GM20000 (cell line): ENCODE data around the gene CIROP.

Source experiments
- DNase-seq: peaks from one replicate; pipeline ENCODE4 v3.0.0; 2012; ENCODE audit warnings: low spot score
- CTCF ChIP-seq: IDR thresholded peaks from 2 replicates; pipeline ENCODE4 v1.5.1; 2012; ENCODE audit warnings: mild to moderate bottlenecking, control low read depth; ENCODE audit errors: extremely low read depth, missing control alignments

The CIROP gene

GRCh38 chr14:23129759-23130316 is 25.0 kb upstream of the CIROP start:
- DNase-seq: no peak
- TF ChIP-seq CTCF: no peak

- DNase-seq: no peak
- no peak for TF ChIP-seq CTCF
Measured at GRCh38 chr14:23128969-23129758, 24.4 kb upstream of the CIROP start.

GRCh38 chr14:23127861-23128260 is 23.1 kb upstream of the CIROP start:
- DNase-seq: no peak
- no peak for TF ChIP-seq CTCF

GRCh38 chr14:23126548-23127278 is 21.9 kb upstream of the CIROP start:
- no peak for DNase-seq
- no peak for TF ChIP-seq CTCF

GRCh38 chr14:23125933-23126524 is 21.2 kb upstream of the CIROP start:
- TF ChIP-seq CTCF: no peak
- no peak for DNase-seq

- TF ChIP-seq CTCF: no peak
- no peak for DNase-seq
Measured at GRCh38 chr14:23125011-23125410, 20.2 kb upstream of the CIROP start.
